Keratinocyte (primary cell): ENCODE data around the gene DEGS2. TPM values are rescaled to one million over a fixed set of nuclear protein-coding genes. Genes with fewer than 3 reads are reported as not detected.

Experiments used
- DNase-seq: peaks from one replicate; pipeline ENCODE4 v3.0.0-alpha.2; 2011; ENCODE audit warnings: low read depth, missing footprints, low spot score
- FAIRE-seq: peaks from 2 replicates; lab custom pipeline; 2011; peaks lifted over from hg19 to GRCh38; lab: Jason Lieb, UNC
- H2AFZ ChIP-seq: 2 replicates; pipeline ENCODE4 v1.6.0; 2012; ENCODE audit warnings: low read length, control low read depth, inconsistent platforms; ENCODE audit not compliant: control insufficient read depth
- H3K27ac ChIP-seq: 2 replicates; pipeline ENCODE4 v1.5.1; 2011; ENCODE audit warnings: low read length; ENCODE audit not compliant: control insufficient read depth, insufficient read depth
- H3K27me3 ChIP-seq: 3 replicates; pipeline ENCODE4 v1.6.0; 2011; ENCODE audit warnings: low read length; ENCODE audit not compliant: control insufficient read depth, insufficient read depth; ENCODE audit errors: extremely low read depth
- H3K36me3 ChIP-seq, 2 experiments: 2 replicates in 1 of 2; 3 replicates in 1 of 2; pipeline ENCODE4 v1.5.1; 2011; ENCODE audit warnings: low read length in 2 of 2, mild to moderate bottlenecking in 1 of 2; ENCODE audit not compliant: control insufficient read depth in 2 of 2, insufficient read depth in 2 of 2; ENCODE audit errors: extremely low read depth in 1 of 2
- H3K4me1 ChIP-seq: 3 replicates; pipeline ENCODE4 v1.5.1; 2011; ENCODE audit warnings: low read length; ENCODE audit not compliant: control insufficient read depth, insufficient read depth; ENCODE audit errors: extremely low read depth
- H3K4me2 ChIP-seq: 3 replicates; pipeline ENCODE4 v1.6.0; 2011; ENCODE audit warnings: low read depth, low read length; ENCODE audit not compliant: control insufficient read depth, insufficient read depth; ENCODE audit errors: extremely low read depth
- H3K4me3 ChIP-seq, 3 experiments: fragments of 200-600 bp in 1 of 3; sonication (generic) in 1 of 3; 2 replicates in 2 of 3; 3 replicates in 1 of 3; pipeline ENCODE4 v1.5.1; 2011 to 2016; ENCODE audit warnings: low read length in 3 of 3, mild to moderate bottlenecking in 3 of 3, control low read depth in 2 of 3, inconsistent platforms in 1 of 3, low read depth in 1 of 3, mixed read lengths in 1 of 3, mixed run types in 1 of 3, moderate library complexity in 1 of 3; ENCODE audit not compliant: control insufficient read depth in 2 of 3, insufficient read depth in 2 of 3; ENCODE audit errors: extremely low read depth in 1 of 3
- H3K79me2 ChIP-seq: 2 replicates; pipeline ENCODE4 v1.6.0; 2012; ENCODE audit warnings: low read length; ENCODE audit not compliant: control insufficient read depth, insufficient read depth
- H3K9ac ChIP-seq: 3 replicates; pipeline ENCODE4 v1.6.0; 2011; ENCODE audit warnings: low read length; ENCODE audit not compliant: control insufficient read depth, insufficient read depth; ENCODE audit errors: extremely low read depth
- H3K9me1 ChIP-seq: 3 replicates; pipeline ENCODE4 v1.6.0; 2011; ENCODE audit warnings: low read length; ENCODE audit not compliant: control insufficient read depth, insufficient read depth; ENCODE audit errors: extremely low read depth
- H3K9me3 ChIP-seq: 2 replicates; pipeline ENCODE4 v1.5.1; 2012; ENCODE audit warnings: low read depth, low read length; ENCODE audit not compliant: control insufficient read depth
- H4K20me1 ChIP-seq: 3 replicates; pipeline ENCODE4 v1.6.0; 2011; ENCODE audit warnings: low read length; ENCODE audit not compliant: control insufficient read depth, insufficient read depth; ENCODE audit errors: extremely low read depth
- CTCF ChIP-seq, 3 experiments: IDR thresholded peaks in 1 of 3; conservative IDR thresholded peaks in 1 of 3; optimal IDR thresholded peaks in 1 of 3; 2 replicates in 2 of 3; 3 replicates in 1 of 3; pipeline versions ENCODE3 to v1.5.1; 2011; ENCODE audit warnings: low read length in 3 of 3, mild to moderate bottlenecking in 3 of 3, moderate library complexity in 2 of 3, control low read depth in 1 of 3, inconsistent platforms in 1 of 3; ENCODE audit not compliant: insufficient read depth in 2 of 3; ENCODE audit errors: extremely low read depth in 1 of 3
- EZH2 ChIP-seq: IDR thresholded peaks from one replicate; pipeline ENCODE4 v1.6.1; 2012; ENCODE audit warnings: inconsistent platforms, mild to moderate bottlenecking, low read length, moderate library complexity
- dilution Hi-C: fragments of 300-500 bp; cut with MboI; formaldehyde crosslinking; loops from one replicate; pipeline ENCODE4 v1.7.0; 2020; ENCODE audit warnings: low sequenced_read_pairs; ENCODE audit not compliant: extremely low pct_ligation_motif_present
- polyA plus RNA-seq, 5 experiments: library from polyadenylated mRNA; depleted of rRNA in 3 of 5; stranded (reverse) in 3 of 5; stranded (forward) in 1 of 5; unstranded in 1 of 5; fragments of >200 nt; gene quantifications; 1 replicate in 1 of 5; 2 replicates in 3 of 5; 3 replicates in 1 of 5; pipeline versions ENCODE4 v1.2.1 to v1.2.3, GENCODE V29; 2011 to 2012; ENCODE audit warnings: missing spikeins in 2 of 5, low read depth in 1 of 5, low replicate concordance in 1 of 5

The DEGS2 gene
- polyA plus RNA-seq, 1 donor (not counting 4 experiments of a cell fraction or from before 2014, with no cell fraction given) = 0.46 TPM

- dilution Hi-C loops = no loop called here
- Histone ChIP-seq H3K4me2 (no peak overlapping the region), H3K4me3 (no peak overlapping the region), H3K9me3 (no peaks in the 10 kb centered on the region), H3K9me1 (no peaks in the 10 kb centered on the region), H3K79me2 (no peaks in the 10 kb centered on the region), H2AFZ (no peak overlapping the region), H3K9ac (no peak overlapping the region), H3K27ac (no peak overlapping the region), H3K4me1 (no peaks in the 10 kb centered on the region), H3K27me3 (no peaks in the 10 kb centered on the region), H3K36me3 (no peaks in the 10 kb centered on the region), H4K20me1 (no peaks in the 10 kb centered on the region)
- FAIRE-seq (no peak), DNase-seq (no peak)
- TF ChIP-seq EZH2 (no peak), CTCF (optimal IDR thresholded peaks at IDR 0.05 in 1 of 3, IDR thresholded peaks at IDR 0.05 in 1 of 3, conservative IDR thresholded peaks at IDR 0.05 in 1 of 3; ENCODE audit: extremely low read depth in 1 of 3, insufficient read depth in 2 of 3, low read length in 3 of 3) (no peak)
Observed at GRCh38 chr14:100115236-100115635, 44.2 kb downstream of the DEGS2 start.

GRCh38 chr14:100114109-100114765 lies 45.2 kb downstream of the DEGS2 start:
- Histone ChIP-seq H3K4me1 (no peaks in the 10 kb centered on the region), H3K4me3 (no peak overlapping the region), H2AFZ (no peak overlapping the region), H3K36me3 (no peaks in the 10 kb centered on the region), H3K27me3 (no peaks in the 10 kb centered on the region), H3K4me2 (no peak overlapping the region), H4K20me1 (no peaks in the 10 kb centered on the region), H3K27ac (no peak overlapping the region), H3K9me3 (no peaks in the 10 kb centered on the region), H3K79me2 (no peaks in the 10 kb centered on the region), H3K9ac (no peak overlapping the region), H3K9me1 (no peaks in the 10 kb centered on the region)
- dilution Hi-C loops = no loop called here
- FAIRE-seq (no peak), DNase-seq (no peak)
- TF ChIP-seq CTCF (optimal IDR thresholded peaks at IDR 0.05 in 1 of 3, IDR thresholded peaks at IDR 0.05 in 1 of 3, conservative IDR thresholded peaks at IDR 0.05 in 1 of 3; ENCODE audit: extremely low read depth in 1 of 3, insufficient read depth in 2 of 3, low read length in 3 of 3) (no peak), EZH2 (no peak)
